AG04450 (cell line): ENCODE measurements around the gene INTS13. TPM values are rescaled to one million over a fixed set of nuclear protein-coding genes. Genes with fewer than 3 reads are reported as not detected.

ENCODE experiments used
- CTCF ChIA-PET: fragments of 300-600, 350-600 bp; formaldehyde crosslinking; extraction: SDS; loops from one replicate; lab custom pipeline; 2022; ENCODE audit warnings: antibody characterized with exemption, inconsistent platforms; lab: Charles Lee
- POLR2A ChIA-PET: fragments of 350-600 bp; formaldehyde crosslinking; extraction: SDS; loops from one replicate; lab custom pipeline; 2021; ENCODE audit warnings: antibody characterized with exemption, inconsistent platforms; lab: Yijun Ruan, JAX
- DNase-seq: peaks from one replicate; pipeline ENCODE4 v3.0.0-alpha.2; 2011; ENCODE audit warnings: low read depth, low spot score
- H3K27ac ChIP-seq: one replicate; pipeline ENCODE4 v1.5.1; 2012; ENCODE audit warnings: low read depth, low read length, control low read depth
- H3K27me3 ChIP-seq: one replicate; pipeline ENCODE4 v1.6.0; 2012; ENCODE audit warnings: low read length; ENCODE audit not compliant: control insufficient read depth, insufficient read depth
- H3K4me3 ChIP-seq: 2 replicates; pipeline ENCODE4 v1.5.1; 2011; ENCODE audit warnings: mild to moderate bottlenecking, low read depth, low read length, control low read depth
- H3K9me3 ChIP-seq: 2 replicates; pipeline ENCODE4 v1.5.1; 2012; ENCODE audit warnings: low read length; ENCODE audit not compliant: control insufficient read depth, insufficient read depth
- polyA plus RNA-seq: library from polyadenylated mRNA; depleted of rRNA; stranded (reverse); fragments of >200 nt; gene quantifications from 2 replicates; pipeline ENCODE4 v1.2.3, GENCODE V29; 2011
- TF ChIP-seq, protein P1 (sequence below): IDR thresholded peaks from 2 replicates; pipeline ENCODE4 v1.5.1; 2011; ENCODE audit warnings: low read depth, low read length, control low read depth, inconsistent platforms

INTS13 gene
- polyA plus RNA-seq, 1 experiment = 38.3 TPM

GRCh38 chr12:26880625-26881024 lies 57.2 kb downstream of the INTS13 start:
- H3K27ac ChIP-seq = no peak overlapping the region
- CTCF ChIA-PET = interaction anchor here (0.5 to 0.9 kb wide), 2 partner anchors 48 to 480 kb away, joined by 3 to 4 read pairs; partner anchors contain the start of gene ITPR2
- H3K9me3 ChIP-seq = peaks cover 4% of the 10 kb centered on the region
- POLR2A ChIA-PET = no interaction called here
- no peak overlapping the region for H3K4me3 ChIP-seq
- DNase-seq = no peak
- H3K27me3 ChIP-seq = no peaks in the 10 kb centered on the region
- TF ChIP-seq, protein P1, sequence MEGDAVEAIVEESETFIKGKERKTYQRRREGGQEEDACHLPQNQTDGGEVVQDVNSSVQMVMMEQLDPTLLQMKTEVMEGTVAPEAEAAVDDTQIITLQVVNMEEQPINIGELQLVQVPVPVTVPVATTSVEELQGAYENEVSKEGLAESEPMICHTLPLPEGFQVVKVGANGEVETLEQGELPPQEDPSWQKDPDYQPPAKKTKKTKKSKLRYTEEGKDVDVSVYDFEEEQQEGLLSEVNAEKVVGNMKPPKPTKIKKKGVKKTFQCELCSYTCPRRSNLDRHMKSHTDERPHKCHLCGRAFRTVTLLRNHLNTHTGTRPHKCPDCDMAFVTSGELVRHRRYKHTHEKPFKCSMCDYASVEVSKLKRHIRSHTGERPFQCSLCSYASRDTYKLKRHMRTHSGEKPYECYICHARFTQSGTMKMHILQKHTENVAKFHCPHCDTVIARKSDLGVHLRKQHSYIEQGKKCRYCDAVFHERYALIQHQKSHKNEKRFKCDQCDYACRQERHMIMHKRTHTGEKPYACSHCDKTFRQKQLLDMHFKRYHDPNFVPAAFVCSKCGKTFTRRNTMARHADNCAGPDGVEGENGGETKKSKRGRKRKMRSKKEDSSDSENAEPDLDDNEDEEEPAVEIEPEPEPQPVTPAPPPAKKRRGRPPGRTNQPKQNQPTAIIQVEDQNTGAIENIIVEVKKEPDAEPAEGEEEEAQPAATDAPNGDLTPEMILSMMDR = no peak

DNA sequence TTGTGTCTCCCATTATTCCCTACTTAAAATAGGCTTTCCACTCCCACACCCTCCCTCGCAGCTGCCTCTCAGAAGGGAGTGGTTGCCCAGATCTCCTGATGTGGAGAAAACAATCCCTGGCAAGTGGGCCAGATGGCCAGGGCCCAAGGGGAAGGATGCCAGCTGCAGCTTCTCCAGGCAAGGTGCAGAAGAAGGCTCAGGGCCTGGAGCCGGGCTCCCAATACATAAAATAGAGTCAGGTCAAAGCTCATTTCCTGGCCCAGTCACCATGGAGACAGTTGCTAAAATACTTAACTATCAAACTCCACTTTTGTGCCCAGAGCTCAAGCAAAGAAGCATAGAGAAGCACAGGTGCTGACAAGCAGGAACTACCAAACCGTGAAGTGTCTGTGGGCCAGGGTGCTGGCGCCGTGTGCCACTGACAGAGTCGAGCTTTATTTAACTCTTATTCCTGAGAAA lies 59.1 kb downstream of the INTS13 start:
- ChIA-PET CTCF (no interaction called here), POLR2A (interaction anchor here (0.5 kb wide), 1 partner anchor 75 kb away, joined by 4 read pairs; no protein-coding TSS in a partner anchor)
- peaks cover 1% of the 10 kb centered on the region; the same call in 1 of the 2 replicates for H3K9me3 ChIP-seq
- no peak overlapping the region for H3K4me3 ChIP-seq
- DNase-seq = no peak
- H3K27ac ChIP-seq = no peak overlapping the region
- peaks cover 3% of the 10 kb centered on the region for H3K27me3 ChIP-seq
- TF ChIP-seq, protein P1 = no peak

DNA sequence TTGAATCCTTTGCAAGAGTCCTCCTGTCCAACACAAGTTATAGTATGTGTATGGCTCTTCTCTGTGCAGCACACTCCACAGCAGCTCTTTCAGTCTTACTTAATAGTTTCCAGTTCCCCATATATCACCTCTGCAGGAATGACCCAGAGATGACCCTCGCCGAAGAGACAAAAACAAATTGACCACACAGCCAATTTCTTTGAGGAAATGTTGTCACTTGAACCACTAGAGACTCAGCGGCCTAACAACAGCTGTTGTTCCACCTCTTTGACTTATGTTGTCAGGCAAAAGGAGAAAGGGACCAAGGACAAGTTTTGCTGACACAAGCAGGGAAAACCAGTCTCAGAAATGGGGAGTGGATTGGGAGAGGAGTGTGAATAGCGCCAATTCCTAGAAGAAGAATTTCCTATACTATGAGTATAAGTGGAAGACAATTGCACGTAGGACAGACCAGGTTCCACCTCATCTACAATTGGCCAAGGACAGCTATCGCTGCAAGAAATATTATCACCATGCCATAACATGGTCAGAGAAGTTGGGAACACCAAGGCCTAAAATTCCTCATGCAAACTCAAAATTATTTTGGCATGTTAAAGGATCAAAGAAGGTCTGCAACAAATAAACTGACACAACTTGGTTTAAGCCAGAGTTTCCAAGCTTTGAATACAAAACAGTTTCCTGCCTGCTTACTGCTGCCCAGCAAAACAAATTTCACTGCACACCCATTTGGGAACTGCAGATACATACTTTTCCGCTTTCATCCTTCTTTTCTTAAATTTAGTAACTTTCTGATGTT lies 63.1 kb downstream of the INTS13 start:
- Histone ChIP-seq H3K27ac (no peak overlapping the region), H3K27me3 (peaks cover 12% of the 10 kb centered on the region), H3K9me3 (no peaks in the 10 kb centered on the region), H3K4me3 (no peak overlapping the region)
- CTCF ChIA-PET = interaction anchor here (0.8 to 3.5 kb wide), 2 partner anchors 11 to 37 kb away, joined by 3 to 27 read pairs; no protein-coding TSS in a partner anchor
- POLR2A ChIA-PET = no interaction called here
- DNase-seq = no peak
- TF ChIP-seq, protein P1 = no peak

DNA sequence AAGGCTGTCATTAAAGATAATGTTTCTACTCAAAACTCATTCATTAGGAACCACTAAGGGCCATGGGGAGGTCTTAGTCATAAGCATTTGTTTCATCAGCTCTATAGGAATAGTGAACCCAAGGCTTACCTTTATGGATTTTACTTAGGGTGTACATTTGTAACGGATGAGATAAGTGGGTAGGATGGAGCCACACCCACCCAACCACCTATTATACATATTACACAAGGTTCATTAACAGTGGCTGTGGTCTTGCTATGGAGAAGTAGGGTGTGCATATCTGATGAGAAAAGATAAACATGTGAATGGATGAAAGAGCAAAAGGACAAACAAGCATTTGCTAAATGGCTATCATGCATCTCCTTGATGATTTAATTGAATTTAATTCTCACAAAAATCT lies 65.2 kb downstream of the INTS13 start:
- CTCF ChIA-PET = interaction anchor here (2.7 kb wide), 1 partner anchor 13 kb away, joined by 18 read pairs; no protein-coding TSS in a partner anchor
- Histone ChIP-seq H3K27ac (no peak overlapping the region), H3K9me3 (no peaks in the 10 kb centered on the region), H3K27me3 (peaks cover 12% of the 10 kb centered on the region), H3K4me3 (no peak overlapping the region)
- no peak for DNase-seq
- POLR2A ChIA-PET = no interaction called here
- TF ChIP-seq, protein P1 = no peak

DNA sequence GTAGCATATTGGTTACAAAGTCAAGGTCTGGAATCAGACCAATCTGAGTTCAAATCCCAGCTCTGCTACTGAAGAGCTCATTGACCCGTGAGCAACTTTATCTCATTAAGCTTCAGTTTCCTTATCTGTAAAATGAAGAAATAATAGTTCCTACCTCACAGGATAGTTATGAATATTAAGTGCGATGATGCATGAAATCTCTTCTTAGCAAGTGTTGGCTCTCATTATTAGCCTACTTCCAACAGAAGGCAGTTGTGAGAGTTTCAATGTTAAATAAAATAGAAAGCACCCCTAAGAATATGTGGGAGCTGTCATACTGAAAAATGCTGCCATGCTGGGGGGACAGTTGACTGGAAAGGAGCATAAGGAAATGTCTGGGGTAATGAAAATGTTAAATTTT lies 65.8 kb downstream of the INTS13 start:
- TF ChIP-seq, protein P1 = no peak
- POLR2A ChIA-PET = no interaction called here
- Histone ChIP-seq H3K4me3 (no peak overlapping the region), H3K9me3 (no peaks in the 10 kb centered on the region), H3K27me3 (peaks cover 12% of the 10 kb centered on the region), H3K27ac (no peak overlapping the region)
- no peak for DNase-seq
- CTCF ChIA-PET = interaction anchor here (2.7 kb wide), 1 partner anchor 13 kb away, joined by 18 read pairs; no protein-coding TSS in a partner anchor
